ENCODE results near the gene HOXB9.

DNA sequence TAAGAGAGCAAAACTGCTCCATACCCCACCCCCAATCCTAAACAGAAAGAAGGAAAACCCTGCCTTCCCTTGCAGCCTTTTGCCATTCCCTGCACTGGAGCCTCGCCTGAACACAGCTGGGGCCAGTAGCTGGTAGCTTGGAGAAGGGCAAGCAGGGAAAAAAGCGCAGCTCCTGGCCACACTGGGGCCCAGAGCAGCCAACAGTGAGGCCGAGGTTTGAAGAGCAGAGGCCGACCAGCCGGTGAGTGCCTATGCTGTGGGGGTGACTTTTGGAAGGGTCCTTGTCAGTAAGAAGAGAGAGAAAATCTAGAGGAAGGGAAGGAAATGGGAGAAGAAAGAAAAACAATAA, 3.2 kb upstream of the HOXB9 start:
- TF ChIP-seq, protein P1, sequence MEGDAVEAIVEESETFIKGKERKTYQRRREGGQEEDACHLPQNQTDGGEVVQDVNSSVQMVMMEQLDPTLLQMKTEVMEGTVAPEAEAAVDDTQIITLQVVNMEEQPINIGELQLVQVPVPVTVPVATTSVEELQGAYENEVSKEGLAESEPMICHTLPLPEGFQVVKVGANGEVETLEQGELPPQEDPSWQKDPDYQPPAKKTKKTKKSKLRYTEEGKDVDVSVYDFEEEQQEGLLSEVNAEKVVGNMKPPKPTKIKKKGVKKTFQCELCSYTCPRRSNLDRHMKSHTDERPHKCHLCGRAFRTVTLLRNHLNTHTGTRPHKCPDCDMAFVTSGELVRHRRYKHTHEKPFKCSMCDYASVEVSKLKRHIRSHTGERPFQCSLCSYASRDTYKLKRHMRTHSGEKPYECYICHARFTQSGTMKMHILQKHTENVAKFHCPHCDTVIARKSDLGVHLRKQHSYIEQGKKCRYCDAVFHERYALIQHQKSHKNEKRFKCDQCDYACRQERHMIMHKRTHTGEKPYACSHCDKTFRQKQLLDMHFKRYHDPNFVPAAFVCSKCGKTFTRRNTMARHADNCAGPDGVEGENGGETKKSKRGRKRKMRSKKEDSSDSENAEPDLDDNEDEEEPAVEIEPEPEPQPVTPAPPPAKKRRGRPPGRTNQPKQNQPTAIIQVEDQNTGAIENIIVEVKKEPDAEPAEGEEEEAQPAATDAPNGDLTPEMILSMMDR (conservative IDR thresholded peaks at IDR 0.05; ENCODE audit: low read length): no peak
- no peak for TF ChIP-seq EZH2phosphoT487 (IDR thresholded peaks at IDR 0.05; ENCODE audit: borderline replicate concordance, low read depth, low read length)
